Type B pancreatic cell (in vitro differentiated cells): ENCODE measurements around the gene TMEM178B. TPM values are rescaled to one million over a fixed set of nuclear protein-coding genes. Genes with fewer than 3 reads are reported as not detected.

ENCODE experiments used
- DNase-seq: peaks from one replicate; pipeline ENCODE4 v3.0.0; 2021; ENCODE audit warnings: mixed read lengths; ENCODE audit not compliant: unreplicated experiment; ENCODE audit errors: extremely low spot score
- H3K27ac Mint-ChIP-seq: 2 replicates; pipeline ENCODE4 v1.8.0; 2021; ENCODE audit warnings: mild to moderate bottlenecking, mixed read lengths
- H3K27me3 Mint-ChIP-seq: 2 replicates; pipeline ENCODE4 v1.8.0; 2021; ENCODE audit warnings: mixed read lengths
- H3K36me3 Mint-ChIP-seq: 2 replicates; pipeline ENCODE4 v1.8.0; 2021; ENCODE audit warnings: mixed read lengths
- H3K4me1 Mint-ChIP-seq: one replicate; pipeline ENCODE4 v1.8.0; 2021; ENCODE audit warnings: mixed read lengths; ENCODE audit not compliant: unreplicated experiment
- H3K4me3 Mint-ChIP-seq: 2 replicates; pipeline ENCODE4 v1.8.0; 2021; ENCODE audit warnings: mild to moderate bottlenecking, mixed read lengths
- H3K9me3 Mint-ChIP-seq: 2 replicates; pipeline ENCODE4 v1.8.0; 2021; ENCODE audit warnings: mixed read lengths
- total RNA-seq: library from RNA; stranded (reverse); gene quantifications from 2 replicates; pipeline ENCODE4 v1.2.1, GENCODE V29; 2021; ENCODE audit warnings: low replicate concordance
- TF ChIP-seq, protein P1 (sequence below): fragments of 200-600 bp; sonication (generic); conservative IDR thresholded peaks from 2 replicates; pipeline ENCODE4 v1.5.0; 2021; ENCODE audit warnings: antibody characterized with exemption, mild to moderate bottlenecking

Gene TMEM178B
- total RNA-seq, 1 donor from 2014 or later = 8.7 TPM

DNA sequence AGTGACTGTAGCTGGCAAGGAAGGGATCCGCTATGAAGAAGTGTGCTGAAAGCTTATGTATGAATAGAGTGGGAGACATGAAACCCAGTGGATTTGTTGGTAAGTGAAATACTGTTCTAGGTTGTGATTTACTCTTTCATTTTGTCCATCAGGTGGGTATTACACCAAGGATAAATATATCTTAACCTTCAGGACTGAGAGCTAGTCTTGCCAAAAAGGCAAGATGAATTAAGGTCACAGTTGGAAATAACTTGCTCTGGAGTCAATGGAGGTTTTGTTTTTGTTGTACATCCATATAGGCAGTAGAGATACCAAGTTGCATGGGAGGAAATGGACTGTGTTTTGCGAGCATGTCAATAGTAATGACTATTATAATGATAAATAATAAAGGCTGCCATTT is 190.6 kb downstream of the TMEM178B start:
- H3K4me1 Mint-ChIP-seq = no peaks in the 10 kb centered on the region
- no peaks in the 10 kb centered on the region for H3K9me3 Mint-ChIP-seq
- TF ChIP-seq, protein P1, sequence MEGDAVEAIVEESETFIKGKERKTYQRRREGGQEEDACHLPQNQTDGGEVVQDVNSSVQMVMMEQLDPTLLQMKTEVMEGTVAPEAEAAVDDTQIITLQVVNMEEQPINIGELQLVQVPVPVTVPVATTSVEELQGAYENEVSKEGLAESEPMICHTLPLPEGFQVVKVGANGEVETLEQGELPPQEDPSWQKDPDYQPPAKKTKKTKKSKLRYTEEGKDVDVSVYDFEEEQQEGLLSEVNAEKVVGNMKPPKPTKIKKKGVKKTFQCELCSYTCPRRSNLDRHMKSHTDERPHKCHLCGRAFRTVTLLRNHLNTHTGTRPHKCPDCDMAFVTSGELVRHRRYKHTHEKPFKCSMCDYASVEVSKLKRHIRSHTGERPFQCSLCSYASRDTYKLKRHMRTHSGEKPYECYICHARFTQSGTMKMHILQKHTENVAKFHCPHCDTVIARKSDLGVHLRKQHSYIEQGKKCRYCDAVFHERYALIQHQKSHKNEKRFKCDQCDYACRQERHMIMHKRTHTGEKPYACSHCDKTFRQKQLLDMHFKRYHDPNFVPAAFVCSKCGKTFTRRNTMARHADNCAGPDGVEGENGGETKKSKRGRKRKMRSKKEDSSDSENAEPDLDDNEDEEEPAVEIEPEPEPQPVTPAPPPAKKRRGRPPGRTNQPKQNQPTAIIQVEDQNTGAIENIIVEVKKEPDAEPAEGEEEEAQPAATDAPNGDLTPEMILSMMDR = no peak
- H3K36me3 Mint-ChIP-seq = no peaks in the 10 kb centered on the region
- DNase-seq = no peak
- no peak overlapping the region for H3K4me3 Mint-ChIP-seq
- no peak overlapping the region for H3K27ac Mint-ChIP-seq
- H3K27me3 Mint-ChIP-seq = no peaks in the 10 kb centered on the region

DNA sequence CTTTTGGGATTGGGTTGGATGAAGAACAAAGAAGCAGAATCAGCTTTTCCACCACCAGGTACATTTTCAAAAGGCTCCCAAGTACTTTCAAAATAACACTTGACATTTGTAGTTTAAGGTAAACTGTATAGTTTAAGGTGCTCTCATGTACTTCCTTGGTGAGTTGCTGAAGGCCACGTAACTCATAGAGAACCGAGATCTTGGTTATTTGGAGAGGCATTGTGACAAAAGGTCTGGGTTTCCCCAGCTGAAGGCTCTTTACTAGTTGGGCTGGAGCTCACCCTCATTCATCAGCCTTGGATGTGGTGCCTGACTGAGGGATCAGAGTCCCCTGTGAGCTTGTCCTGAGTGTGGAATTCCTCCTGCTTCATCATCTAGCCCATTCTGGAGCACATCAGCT is 191.8 kb downstream of the TMEM178B start:
- no peaks in the 10 kb centered on the region for H3K9me3 Mint-ChIP-seq
- no peak for DNase-seq
- H3K4me1 Mint-ChIP-seq = no peaks in the 10 kb centered on the region
- no peak overlapping the region for H3K4me3 Mint-ChIP-seq
- H3K27ac Mint-ChIP-seq = no peak overlapping the region
- TF ChIP-seq, protein P1 = no peak
- no peaks in the 10 kb centered on the region for H3K27me3 Mint-ChIP-seq
- no peaks in the 10 kb centered on the region for H3K36me3 Mint-ChIP-seq

DNA sequence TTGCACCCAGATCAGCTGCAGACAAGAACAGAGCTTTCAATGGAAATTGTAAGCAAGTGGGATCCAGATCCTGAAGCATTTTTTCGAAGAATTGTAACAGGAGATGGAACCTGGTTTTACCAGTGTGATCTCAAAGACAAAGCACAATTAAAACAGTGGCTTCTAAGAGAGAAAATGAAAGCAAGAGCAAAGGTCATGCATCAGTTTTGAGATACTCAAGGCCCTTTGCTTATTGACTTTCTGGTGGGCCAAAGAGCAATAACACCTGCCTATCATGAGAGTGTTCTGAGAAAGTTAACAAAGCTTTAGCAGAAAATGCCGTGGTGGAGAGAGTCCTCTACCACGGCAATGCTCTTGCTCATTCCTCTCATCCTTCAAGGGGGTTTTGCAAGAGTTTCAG is 194.8 kb downstream of the TMEM178B start:
- no peak for DNase-seq
- H3K9me3 Mint-ChIP-seq = no peaks in the 10 kb centered on the region
- TF ChIP-seq, protein P1 = no peak

DNA sequence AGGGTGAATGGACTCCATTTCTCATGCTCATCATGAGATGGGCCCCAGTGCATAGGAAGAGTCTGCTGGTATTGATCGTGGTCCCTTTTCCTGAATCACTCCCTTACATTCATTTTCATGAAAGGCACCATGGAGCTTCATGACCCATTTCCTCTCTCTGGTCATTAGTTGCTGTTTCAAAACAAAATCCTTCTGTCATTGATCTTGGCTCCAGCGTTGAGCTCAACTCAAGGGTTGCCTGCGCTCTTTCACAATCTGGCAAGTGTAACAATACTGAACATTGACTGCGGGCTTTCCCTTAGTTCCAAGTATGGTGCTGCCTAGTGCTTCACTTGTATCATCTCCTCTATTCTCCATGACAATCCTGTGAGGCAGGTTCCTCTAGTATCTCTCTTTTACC is 197.6 kb downstream of the TMEM178B start:
- Mint-ChIP-seq H3K4me3 (no peak overlapping the region), H3K27ac (no peak overlapping the region), H3K9me3 (no peaks in the 10 kb centered on the region), H3K27me3 (no peaks in the 10 kb centered on the region), H3K36me3 (no peaks in the 10 kb centered on the region), H3K4me1 (no peaks in the 10 kb centered on the region)
- TF ChIP-seq, protein P1 = no peak
- no peak for DNase-seq

More for the DNA sequence above, 194.8 kb downstream of the TMEM178B start:
- no peak overlapping the region for H3K27ac Mint-ChIP-seq
- no peaks in the 10 kb centered on the region for H3K27me3 Mint-ChIP-seq
- no peaks in the 10 kb centered on the region for H3K4me1 Mint-ChIP-seq
- no peaks in the 10 kb centered on the region for H3K36me3 Mint-ChIP-seq
- no peak overlapping the region for H3K4me3 Mint-ChIP-seq

DNA sequence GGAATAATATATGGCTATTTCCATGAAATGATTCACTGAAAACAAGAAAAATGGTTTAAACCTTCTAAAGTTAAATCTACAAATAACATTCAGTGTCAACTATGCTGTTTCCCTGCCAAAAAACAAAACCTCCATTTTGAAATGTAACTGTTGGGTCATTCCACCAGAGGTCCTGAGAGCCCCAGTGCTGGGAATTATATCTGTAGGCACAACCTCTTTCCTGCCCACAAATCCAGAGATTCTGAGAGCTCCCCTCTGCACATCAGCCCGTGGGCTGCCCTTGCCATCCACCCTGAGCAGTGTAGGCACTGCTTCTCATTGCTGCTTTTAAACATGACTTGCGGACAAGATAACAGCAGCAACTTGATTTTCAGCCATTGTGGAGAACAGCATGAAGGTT is 198.6 kb downstream of the TMEM178B start:
- TF ChIP-seq, protein P1 = no peak
- H3K4me1 Mint-ChIP-seq = no peaks in the 10 kb centered on the region
- H3K27me3 Mint-ChIP-seq = no peaks in the 10 kb centered on the region
- H3K36me3 Mint-ChIP-seq = no peaks in the 10 kb centered on the region
- no peaks in the 10 kb centered on the region for H3K9me3 Mint-ChIP-seq
- DNase-seq = no peak
- H3K27ac Mint-ChIP-seq = no peak overlapping the region
- H3K4me3 Mint-ChIP-seq = no peak overlapping the region

DNA sequence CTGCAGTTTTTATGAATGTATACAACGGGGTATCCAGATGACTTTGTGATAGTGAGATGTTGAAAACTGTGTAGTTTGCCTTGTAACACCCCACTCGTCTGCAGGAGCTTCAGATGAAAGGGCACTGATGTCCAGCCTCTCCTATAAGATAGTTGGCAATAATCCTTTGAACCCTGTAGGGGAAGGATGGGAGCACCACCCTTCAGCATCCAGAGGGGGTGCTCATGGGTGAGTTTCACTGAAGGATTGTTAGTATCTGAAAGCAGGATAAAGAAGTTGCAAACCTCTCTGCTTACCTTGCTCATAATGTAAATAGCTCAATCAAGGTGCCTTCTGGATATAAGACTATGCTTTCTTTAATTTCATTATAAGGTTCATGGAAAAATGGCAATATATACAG is 201.5 kb downstream of the TMEM178B start:
- Mint-ChIP-seq H3K9me3 (no peaks in the 10 kb centered on the region), H3K4me3 (no peak overlapping the region), H3K27me3 (no peaks in the 10 kb centered on the region), H3K27ac (no peak overlapping the region), H3K4me1 (no peaks in the 10 kb centered on the region), H3K36me3 (no peaks in the 10 kb centered on the region)
- DNase-seq = no peak
- TF ChIP-seq, protein P1 = peak; percentile 37
